Stimulated activated CD4-positive, alpha-beta T cell treated with anti-CD3 and anti-CD28 coated beads, Interleukin-15, amount 100 ng/mL, for 1 hour (primary cell): ENCODE measurements around the gene MAP2K5.

Experiments used
- DNase-seq, 2 donors: peaks; one replicate each; pipeline ENCODE4 v3.0.0-alpha.2; 2020; ENCODE audit warnings: low read depth in 1 of 2, low spot score in 1 of 2

The MAP2K5 gene

DNA sequence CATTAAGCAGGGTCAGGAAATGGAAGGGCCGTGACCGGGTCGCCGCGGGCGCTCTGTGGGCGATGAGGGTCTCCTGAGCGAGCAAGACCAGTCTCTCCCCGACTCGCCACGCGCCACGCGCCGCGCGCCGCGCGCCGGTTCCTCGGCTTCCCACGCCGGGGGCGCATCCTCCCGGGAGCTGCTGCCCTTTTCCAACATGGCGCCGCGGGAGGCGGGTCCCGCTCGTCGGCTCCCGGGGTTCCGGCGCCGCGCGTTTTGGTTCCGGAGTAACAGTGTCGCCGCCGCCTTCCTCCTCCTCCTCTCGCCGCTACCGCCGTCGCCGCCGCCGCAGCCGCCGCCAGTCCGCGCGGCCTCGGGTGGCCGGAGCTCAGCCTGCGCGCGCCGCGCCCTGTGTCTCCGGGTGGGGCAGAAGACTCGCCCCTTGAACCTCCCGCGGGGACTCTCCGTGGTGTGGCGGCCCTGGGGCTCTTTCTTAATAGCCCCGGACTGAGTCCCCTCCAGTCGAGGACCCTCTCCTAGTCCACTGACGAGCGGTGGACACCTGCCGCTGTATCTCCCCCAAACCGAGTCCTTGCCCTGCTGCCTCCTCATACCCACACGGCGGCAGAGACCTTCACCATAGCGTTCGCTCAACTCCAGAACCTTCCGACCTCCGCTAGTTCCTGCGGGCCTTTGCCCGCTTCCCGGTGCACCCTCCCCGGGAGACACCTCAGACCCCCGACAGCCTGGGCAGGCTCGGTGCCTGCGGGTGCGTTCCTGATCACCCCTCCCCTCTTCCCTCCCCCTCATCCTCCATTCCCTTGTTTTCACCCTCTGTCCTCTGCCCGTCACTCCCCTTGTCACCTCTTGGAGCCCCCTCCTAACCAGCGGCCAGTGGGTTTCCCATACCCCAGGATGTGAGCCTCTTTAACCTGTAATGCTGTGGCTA, at the start of gene MAP2K5:
Gene MAP2K5 (plus strand): TSS at position 284 of the 928 bp plus-strand sequence. CDS start 633 bp downstream, at position 917.
- DNase-seq, result peak; percentile 67 to 81

DNA sequence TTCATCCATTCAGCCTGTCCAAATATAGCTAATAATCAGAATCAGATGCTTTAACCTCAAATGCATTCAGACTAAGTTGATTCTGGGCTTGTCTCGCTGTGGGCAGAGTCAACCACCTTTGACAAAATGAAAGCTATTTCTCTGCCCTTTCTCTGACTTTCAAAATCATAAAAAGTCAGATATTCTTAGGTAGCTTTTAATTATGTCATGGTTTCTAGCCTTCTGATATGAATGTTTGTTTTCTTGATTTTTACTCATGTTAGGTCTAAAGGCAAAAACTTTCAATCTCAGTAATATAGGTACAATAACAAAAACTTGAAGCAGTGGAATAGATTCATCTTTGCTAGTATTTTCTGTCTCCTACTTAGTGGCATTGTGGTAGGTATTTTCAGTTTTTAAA, 46.9 kb upstream of the MAP2K5 start:
- no peak for DNase-seq

DNA sequence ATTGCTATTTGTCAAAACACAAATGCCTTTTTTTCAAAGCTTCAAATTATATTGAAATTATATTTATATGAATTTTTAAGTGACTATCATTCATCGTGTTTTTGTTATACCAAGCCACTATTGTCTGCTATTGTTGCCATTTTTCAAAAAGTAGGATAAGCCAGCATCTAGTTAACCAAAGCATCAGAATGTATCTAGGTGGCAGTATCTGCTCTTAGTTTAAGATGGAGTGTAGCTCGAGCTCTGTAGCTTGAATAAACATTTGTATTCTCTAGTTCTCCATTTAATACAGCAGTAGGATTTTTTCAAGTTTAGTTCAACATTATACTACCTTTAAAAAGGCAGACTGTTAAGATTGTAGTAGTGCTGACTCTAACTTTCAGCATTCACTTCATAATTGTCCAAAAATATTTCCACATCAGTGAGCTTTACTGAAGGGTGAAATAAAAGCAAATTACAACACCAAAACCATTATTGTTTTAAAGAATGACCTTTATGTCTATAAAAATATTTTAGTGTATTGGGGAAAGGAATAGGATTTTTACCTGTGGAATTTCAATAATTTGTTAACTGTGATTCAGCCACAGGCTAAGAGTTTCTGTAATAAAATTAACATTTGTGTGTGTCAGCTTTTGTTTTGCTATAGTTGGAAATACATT, 41.2 kb upstream of the MAP2K5 start:
- DNase-seq, result no peak

DNA sequence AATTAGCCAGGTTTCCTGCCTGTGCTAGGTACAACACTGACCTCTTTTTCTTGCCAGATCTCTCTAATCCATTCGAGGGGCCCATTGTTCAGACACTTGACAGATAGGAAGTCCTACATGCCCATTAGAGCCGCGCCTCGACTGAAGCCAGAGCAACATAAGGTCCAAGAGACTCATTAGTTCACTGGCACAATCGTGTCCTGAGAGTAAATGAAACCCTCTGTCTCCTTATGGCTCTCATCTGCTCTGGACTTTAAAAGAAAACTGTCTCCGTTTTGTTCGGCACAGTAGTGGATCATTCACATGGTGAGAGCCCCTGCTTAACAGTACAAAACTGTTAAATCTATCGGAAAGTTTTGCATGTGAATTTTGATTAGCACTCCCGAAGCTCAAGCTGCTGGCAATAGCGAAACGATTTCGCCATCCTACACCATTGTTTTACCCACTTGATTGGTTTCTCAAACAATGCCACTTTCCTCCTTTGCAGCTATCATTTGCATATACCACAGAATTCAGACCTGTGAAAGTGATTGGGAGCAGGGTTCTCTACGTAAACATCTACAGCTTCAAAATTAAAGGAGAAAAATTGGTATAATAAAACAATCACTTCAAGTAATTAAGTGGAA, 40.6 kb upstream of the MAP2K5 start:
- no peak for DNase-seq

DNA sequence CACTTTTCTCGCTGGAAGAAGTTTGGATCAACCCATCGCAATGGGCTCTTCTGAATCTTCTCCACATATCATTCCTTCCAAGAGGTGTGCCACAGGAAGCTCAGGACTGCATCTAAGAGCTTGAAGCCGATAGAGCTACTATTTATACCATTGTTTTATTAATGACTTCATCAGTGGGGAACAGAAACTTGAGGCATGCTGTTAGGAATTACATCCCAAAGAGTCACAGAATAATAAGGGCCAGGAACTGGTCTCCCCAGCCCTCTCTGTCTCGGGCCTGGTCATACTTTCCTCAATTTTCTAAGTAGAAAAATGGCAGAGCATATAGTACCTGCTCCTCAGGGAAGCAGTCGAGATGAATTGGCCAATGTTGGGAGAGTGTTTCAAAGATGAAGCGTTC, 38.4 kb upstream of the MAP2K5 start:
- DNase-seq, result no peak

DNA sequence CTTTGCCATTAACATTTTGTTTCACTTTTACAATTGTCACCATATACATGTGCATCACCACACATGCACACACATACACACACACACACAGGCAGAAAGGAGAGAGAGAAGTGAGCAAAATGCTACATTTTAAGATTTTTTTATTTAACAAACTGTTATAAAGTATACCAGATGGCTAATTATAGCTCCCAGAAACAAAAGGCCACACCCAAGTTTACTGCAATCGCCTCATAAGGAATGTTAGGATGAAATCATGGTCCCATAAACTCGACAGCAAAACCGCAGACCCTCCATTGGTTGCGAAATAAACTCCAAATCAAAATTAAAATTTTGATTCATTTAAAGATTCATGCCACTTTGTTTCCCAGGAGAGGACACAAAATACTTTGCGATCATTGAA, 37.7 kb upstream of the MAP2K5 start:
- no peak for DNase-seq

DNA sequence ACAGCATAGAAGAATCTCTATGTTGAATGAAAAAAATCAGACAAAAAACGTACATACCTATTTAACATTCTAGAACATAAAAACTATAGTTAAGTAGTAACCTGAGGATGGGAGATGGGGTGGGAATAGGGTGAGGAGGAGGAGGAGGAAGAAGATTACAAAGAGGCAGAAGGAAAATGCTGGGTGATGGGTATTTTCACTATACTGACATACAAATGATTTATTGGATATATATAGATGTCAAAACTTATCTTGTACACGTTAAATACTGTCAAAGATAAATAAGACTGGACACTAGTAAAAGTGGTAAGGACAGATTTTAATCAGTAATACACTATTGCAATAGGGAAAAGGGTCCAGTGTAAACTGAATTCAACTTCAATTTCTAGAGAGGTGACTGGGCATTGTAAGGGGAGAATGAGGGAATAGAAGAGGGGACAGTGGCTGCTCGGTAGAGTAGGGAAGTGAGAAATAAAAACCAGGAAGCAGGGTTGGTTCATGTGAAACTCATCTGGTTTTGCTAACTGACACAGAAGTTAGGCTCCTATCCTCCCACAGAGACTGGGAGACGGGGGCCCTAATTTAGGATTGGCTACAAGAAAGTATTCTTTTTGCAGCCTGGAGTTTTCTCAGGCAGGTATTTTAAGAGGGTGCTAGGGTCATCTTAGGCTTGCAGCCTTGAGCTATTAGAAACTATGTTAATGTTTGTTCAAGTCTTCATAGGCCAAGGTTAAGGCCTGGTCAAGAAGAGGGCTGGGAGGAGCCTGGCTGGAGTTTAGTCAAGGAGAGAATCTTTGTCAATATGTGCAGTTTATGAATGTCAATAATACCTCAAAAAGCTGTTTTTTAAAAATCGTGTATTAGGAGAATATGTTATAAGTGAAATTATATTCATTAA, 36.6 kb upstream of the MAP2K5 start:
- DNase-seq, result no peak

DNA sequence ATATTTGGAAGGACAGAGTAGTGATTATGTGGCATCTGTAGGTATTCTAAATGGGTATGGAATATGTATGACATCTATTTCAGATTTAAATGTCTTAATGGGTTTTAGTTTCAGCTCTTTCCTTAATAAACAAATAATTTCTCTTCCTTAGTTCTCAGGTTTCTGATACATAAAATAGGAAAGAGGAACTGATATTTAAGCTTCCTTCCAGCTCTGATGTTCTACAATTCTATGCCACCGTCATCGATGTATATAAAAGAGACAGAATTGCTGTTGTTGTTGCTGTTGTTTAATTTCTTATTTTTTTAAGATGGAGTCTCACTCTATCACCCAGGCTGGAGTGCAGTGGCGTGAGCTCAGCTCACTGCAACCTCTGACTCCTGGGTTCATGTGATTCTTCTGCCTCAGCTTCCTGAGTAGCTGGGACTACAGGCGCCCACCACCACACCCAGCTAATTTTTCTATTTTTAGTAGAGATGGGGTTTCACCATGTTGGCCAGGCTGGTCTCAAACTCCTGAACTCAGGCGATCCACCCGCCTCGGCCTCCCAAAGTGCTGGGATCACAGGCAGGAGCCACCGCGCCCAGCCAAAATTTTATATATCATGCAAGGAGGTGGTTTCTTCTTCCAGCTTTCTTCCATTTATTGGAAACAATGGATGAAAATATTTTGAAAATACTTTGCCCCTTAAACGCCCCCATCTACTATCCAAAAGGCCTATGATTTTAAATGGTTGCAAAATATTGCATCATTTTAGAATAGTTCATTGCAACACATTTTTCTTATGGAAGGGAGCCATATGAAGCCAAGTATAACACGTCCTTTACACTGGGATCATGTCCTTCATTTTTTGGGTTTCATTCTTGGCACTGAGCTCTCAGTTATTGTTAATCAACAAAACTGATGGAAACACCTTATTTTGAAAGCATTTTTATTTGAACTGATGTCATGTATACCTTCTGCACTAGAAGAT, 35.4 kb upstream of the MAP2K5 start:
- no peak for DNase-seq

DNA sequence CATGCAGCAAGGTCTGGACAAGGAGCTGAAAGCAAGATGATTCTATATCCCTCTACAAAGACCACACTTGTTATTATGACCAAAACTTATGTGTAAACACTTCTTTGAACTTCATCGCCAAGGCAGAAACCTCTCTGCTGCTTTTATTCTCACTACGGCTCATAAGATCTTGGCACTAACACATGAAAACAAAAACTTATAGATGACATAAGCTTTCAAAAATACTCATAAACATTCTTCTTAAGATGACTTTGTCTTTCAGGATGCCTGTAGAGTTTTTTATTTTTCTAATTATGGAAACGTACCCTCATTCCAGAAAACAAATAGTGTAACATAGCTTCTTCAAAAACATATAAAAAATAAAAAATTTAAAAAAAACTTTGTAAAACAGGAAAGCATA, 34.1 kb upstream of the MAP2K5 start:
- no peak for DNase-seq

DNA sequence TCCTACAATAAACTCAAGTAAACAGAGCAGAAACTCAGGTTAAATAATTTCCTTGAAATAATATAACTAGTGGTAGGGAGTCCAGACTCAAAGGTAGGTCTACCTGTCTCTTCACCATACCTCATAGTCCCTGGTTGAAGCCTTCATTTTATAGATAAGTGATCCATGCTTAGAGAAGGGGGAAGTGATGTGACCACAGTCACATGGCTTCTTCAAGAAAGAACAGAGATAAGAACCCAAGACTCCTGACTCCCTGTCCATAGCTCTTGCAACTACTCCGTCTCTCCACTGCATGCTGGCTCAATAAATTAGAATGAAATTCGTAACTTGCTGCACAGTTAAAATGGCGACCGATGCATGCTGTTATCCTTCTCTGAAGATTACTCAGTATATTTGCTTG, 32.6 kb upstream of the MAP2K5 start:
- DNase-seq, result no peak

DNA sequence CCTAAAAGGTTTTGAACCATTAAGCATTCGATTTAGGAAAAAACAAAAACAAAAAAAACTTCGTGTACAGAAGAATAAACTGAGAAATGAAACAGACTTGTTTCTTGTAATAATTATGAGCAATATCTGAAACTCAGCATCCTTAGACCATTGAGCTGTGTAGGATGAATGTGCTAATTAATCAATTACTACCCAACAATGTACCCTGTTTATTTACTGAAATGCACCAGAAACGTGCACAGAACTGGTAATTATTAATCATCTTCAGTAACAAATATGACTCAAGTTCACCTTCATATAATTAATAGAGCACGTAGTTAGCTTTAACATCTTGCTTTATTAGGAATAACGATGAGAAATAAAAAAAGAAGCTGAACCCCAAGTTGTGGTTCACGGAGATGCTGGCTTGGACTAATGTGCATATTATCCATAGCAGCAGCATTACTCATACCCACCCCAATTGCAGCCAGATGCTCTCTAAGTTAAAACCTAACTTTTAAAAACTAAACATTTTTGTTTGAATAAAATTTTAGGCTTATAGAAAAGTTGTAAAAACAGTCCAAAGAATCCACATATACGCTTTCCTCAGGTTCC, 31.8 kb upstream of the MAP2K5 start:
- no peak for DNase-seq

DNA sequence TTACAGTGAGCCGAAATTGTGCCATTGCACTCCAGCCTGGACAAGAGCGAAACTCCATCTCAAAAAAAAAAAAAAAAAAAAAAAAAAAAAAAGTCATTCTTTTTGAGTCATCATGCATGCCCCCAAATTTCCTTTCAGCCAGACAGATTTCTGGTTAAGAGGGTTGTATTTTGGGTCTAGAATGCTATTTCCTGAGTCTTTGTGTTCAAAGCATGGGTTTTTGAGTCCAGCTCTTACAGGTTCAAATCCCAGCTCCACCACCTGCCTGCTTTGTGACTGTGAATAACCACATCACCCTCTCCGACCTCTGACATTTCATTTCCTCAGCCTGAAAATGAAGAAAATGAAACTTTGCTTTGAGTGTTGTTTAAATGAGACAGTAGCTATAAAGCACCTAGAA, 30.9 kb upstream of the MAP2K5 start:
- no peak for DNase-seq

DNA sequence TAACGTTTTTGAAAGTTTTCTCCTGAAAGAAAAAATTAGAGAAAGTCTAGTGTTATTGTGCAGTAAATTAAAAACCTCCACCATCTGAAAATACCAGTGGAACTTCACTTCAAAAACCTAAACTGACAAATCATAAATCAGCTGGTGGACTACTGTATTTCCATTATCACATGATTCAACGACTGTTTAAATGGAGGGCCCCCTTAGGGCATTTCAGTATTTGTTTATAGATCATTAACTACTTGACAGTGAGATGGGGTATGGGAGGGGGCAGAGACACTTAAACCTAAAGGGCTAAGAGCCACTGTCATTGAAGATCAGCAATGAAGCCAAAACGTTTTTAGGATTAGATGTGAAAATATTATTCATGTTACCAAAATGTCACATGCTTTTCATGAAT, 30.4 kb upstream of the MAP2K5 start:
- DNase-seq, result no peak

DNA sequence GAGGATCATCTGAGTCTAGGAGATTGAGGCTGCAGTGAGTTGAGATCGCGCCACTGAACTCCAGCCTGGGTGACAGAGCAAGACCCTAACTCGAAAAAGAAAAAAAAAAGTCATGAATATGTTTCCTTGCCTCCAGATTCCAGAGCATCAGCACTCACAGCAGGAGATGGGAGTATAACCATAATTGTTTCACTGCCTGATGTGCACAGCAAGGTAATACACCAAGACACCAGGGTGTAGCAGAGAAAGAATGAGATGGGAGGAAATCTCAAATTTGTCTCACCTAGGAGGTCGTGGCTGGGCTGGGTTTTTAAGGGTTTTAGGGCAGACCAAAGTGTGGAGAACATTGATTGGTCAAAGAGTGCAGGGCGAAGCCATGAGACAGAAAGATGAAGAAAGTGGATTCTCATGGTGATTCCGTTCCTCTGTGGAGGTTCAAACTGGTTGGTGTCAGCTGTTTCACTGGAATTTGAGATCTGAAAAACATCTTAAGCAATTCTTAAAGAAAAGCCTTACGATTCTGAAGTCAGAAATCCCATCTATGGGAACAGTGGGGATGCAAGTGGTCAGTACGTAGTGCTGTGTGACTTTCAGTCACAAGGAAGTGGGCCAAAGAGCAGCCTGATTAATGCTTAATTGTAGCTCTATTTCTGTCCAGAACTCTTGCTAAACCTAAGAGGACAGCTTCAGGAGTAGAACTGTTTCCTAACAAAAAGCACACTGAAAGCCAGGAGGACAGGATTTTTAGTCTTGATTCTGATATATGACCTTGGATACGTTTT, 29.4 kb upstream of the MAP2K5 start:
- no peak for DNase-seq

DNA sequence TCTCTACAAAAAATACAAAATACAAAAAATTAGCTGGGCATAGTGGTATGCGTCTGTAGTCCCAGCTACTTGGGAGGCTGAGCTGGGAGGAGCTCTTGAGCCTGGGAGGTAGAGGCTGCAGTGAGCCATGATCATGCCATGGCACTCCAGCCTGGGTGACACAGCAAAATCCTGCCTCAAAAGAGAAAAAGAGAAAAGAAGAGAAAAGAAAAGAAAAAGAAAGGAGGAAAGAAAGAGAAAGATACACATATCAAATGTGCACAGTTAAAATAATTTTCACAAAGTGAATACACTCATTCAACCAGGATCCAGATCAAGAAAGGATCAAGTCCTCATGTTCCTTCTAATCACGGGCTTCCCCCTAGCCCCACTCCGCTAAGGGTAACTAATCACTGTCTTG, 27.4 kb upstream of the MAP2K5 start:
- no peak for DNase-seq

DNA sequence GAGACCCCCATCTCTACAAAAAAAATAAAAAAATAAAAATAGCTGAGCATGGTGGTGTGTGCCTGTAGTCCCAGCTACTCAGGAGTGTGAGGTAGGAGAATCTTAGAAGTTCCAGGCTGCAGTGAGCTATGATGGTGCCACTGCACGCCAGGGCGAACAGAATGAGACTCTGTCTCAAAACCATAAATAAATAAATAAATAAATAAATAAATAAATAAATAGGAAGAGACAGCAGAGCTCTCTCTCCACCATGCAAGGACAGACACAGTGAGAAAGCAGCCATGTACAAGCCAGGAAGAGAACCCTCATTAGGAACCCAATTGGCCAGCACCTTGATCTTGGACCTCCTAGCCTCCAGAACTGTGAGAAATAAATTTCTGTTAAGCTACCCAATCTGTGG, 26.9 kb upstream of the MAP2K5 start:
- no peak for DNase-seq

DNA sequence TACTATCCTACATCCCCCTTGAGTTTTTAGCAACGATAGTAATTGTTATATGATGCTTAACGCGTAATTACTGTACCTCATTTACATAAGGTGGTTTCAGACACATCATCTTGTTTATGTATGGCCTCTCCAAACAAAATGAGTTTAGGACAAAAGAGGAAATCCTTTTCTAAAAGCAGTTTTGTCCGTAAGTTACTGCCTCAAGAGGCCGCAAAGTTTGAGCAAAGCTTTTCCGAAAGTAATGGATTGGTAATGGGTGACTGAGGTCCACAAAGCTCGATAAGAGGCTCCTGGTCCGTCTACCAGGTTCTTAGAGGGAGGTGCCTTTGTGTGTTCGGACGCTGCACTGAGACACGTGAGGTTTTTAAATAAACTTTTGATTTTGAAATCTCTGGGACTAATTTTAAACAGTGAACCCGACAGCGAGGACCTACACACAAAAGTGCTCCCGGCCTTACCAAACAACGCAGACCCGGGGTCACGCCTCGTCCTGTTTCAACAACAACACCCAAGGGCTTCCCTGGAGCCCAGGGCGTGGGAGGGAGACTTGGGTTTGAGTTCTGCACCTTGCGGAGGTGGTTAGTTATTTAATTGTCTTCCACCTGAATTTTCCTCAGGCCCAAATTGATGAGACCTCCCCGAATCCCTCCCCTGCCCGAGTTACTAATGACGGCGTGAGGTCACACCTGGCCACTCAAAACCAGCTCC, 22.0 kb upstream of the MAP2K5 start:
- no peak for DNase-seq
